HEK293 (cell line): ENCODE measurements around the gene EPN2.
A peak's percentile ranks its signal among the peaks of the same experiment; 100 is the strongest.

Experiments
- CTCF ChIA-PET: fragments of 350-600 bp; formaldehyde crosslinking; extraction: SDS; loops from one replicate; lab custom pipeline; 2021; ENCODE audit warnings: antibody characterized with exemption; lab: Yijun Ruan, JAX
- POLR2A ChIA-PET: fragments of 300-600 bp; formaldehyde crosslinking; extraction: SDS; loops from one replicate; lab custom pipeline; 2020; ENCODE audit warnings: antibody characterized with exemption, inconsistent platforms; lab: Yijun Ruan, JAX
- H3K27ac ChIP-seq: fragments of 200-500 bp; sonication (Bioruptor generic); 2 replicates; pipeline ENCODE4 v1.5.1; 2014; ENCODE audit warnings: low read depth, low read length, control low read depth, inconsistent platforms; ENCODE audit errors: extremely low read depth
- H3K36me3 ChIP-seq, 2 experiments: fragments of 200-500 bp in 1 of 2; sonication (Bioruptor generic) in 1 of 2; 1 replicate in 1 of 2; 2 replicates in 1 of 2; pipeline ENCODE4 v1.5.1; 2014 to 2017; ENCODE audit warnings: inconsistent platforms in 2 of 2, low read length in 2 of 2; ENCODE audit not compliant: control insufficient read depth in 2 of 2, insufficient read depth in 1 of 2
- H3K4me1 ChIP-seq: fragments of 200-500 bp; sonication (Bioruptor generic); 2 replicates; pipeline ENCODE4 v1.5.1; 2014; ENCODE audit warnings: mild to moderate bottlenecking, low read length, inconsistent platforms; ENCODE audit not compliant: control insufficient read depth, insufficient read depth
- H3K4me3 ChIP-seq: 2 replicates; pipeline ENCODE4 v1.5.1; 2011; ENCODE audit warnings: low read depth, mild to moderate bottlenecking, control low read depth, low read length, moderate library complexity
- H3K9me3 ChIP-seq: fragments of 200-500 bp; sonication (Bioruptor generic); 2 replicates; pipeline ENCODE4 v1.5.1; 2014; ENCODE audit warnings: low read depth, low read length, inconsistent platforms; ENCODE audit not compliant: control insufficient read depth, insufficient read depth
- KLF7 ChIP-seq: fragments of 450-650 bp; formaldehyde crosslinking; IDR thresholded peaks from 2 replicates; pipeline ENCODE4 v1.5.1; 2016; ENCODE audit warnings: missing biosample characterization, missing genetic modification characterization, borderline replicate concordance
- KLF9 ChIP-seq: fragments of 450-650 bp; formaldehyde crosslinking; IDR thresholded peaks from 2 replicates; pipeline ENCODE4 v1.5.1; 2016; ENCODE audit warnings: missing biosample characterization, missing genetic modification characterization, low read depth
- PRDM1 ChIP-seq: fragments of 450-650 bp; formaldehyde crosslinking; IDR thresholded peaks from 2 replicates; pipeline ENCODE4; 2016; ENCODE audit warnings: missing biosample characterization, missing genetic modification characterization
- SCRT1 ChIP-seq: fragments of 450-650 bp; formaldehyde crosslinking; IDR thresholded peaks from 2 replicates; pipeline ENCODE4 v1.5.1; 2016; ENCODE audit warnings: missing biosample characterization, missing genetic modification characterization, borderline replicate concordance
- SP3 ChIP-seq: fragments of 450-650 bp; formaldehyde crosslinking; IDR thresholded peaks from 2 replicates; pipeline ENCODE4 v1.5.1; 2016; ENCODE audit warnings: missing biosample characterization, missing genetic modification characterization
- TCF7L2 ChIP-seq: IDR thresholded peaks from 2 replicates; pipeline ENCODE4 v1.6.1; 2011; ENCODE audit warnings: low read depth, mild to moderate bottlenecking, inconsistent platforms, low read length, moderate library complexity, borderline replicate concordance
- ZFP69B ChIP-seq: fragments of 450-650 bp; formaldehyde crosslinking; IDR thresholded peaks from 2 replicates; pipeline ENCODE4 v1.5.1; 2016; ENCODE audit warnings: missing biosample characterization, missing genetic modification characterization
- ZNF146 ChIP-seq: fragments of 450-650 bp; formaldehyde crosslinking; IDR thresholded peaks from 2 replicates; pipeline ENCODE4 v1.5.1; 2016; ENCODE audit warnings: missing biosample characterization, missing genetic modification characterization
- ZNF23 ChIP-seq: fragments of 450-650 bp; formaldehyde crosslinking; IDR thresholded peaks from 2 replicates; pipeline ENCODE4 v1.5.1; 2016; ENCODE audit warnings: missing biosample characterization, missing genetic modification characterization, borderline replicate concordance
- ZNF280D ChIP-seq: fragments of 450-650 bp; formaldehyde crosslinking; IDR thresholded peaks from 2 replicates; pipeline ENCODE4 v1.5.1; 2016; ENCODE audit warnings: missing biosample characterization, missing genetic modification characterization
- ZNF324 ChIP-seq: fragments of 450-650 bp; formaldehyde crosslinking; IDR thresholded peaks from 2 replicates; pipeline ENCODE4 v1.5.1; 2016; ENCODE audit warnings: missing biosample characterization, missing genetic modification characterization
- ZNF341 ChIP-seq: fragments of 450-650 bp; formaldehyde crosslinking; IDR thresholded peaks from 2 replicates; pipeline ENCODE4; 2016; ENCODE audit warnings: low read depth, missing biosample characterization, missing genetic modification characterization
- ZNF639 ChIP-seq: fragments of 450-650 bp; formaldehyde crosslinking; IDR thresholded peaks from 2 replicates; pipeline ENCODE4 v1.5.1; 2016; ENCODE audit warnings: missing biosample characterization, missing genetic modification characterization
- ZNF701 ChIP-seq: fragments of 450-650 bp; formaldehyde crosslinking; IDR thresholded peaks from 2 replicates; pipeline ENCODE4 v1.5.1; 2016; ENCODE audit warnings: missing biosample characterization, missing genetic modification characterization
- ZNF747 ChIP-seq: fragments of 450-650 bp; formaldehyde crosslinking; IDR thresholded peaks from 2 replicates; pipeline ENCODE4 v1.5.1; 2016; ENCODE audit warnings: missing biosample characterization, missing genetic modification characterization
- ZNF768 ChIP-seq: fragments of 450-650 bp; formaldehyde crosslinking; IDR thresholded peaks from 2 replicates; pipeline ENCODE4 v1.5.1; 2018; ENCODE audit warnings: missing biosample characterization, mild to moderate bottlenecking, missing genetic modification characterization
- ZXDB ChIP-seq: fragments of 450-650 bp; formaldehyde crosslinking; IDR thresholded peaks from 2 replicates; pipeline ENCODE4 v1.5.1; 2016; ENCODE audit warnings: missing biosample characterization, missing genetic modification characterization
- TF ChIP-seq, protein P1 (sequence below): fragments of 450-650 bp; formaldehyde crosslinking; IDR thresholded peaks from 2 replicates; pipeline ENCODE4 v1.5.1; 2016; ENCODE audit warnings: missing biosample characterization, missing genetic modification characterization, borderline replicate concordance
- TF ChIP-seq, protein P2 (sequence below): sonication (generic); formaldehyde crosslinking; IDR thresholded peaks from 2 replicates; pipeline ENCODE4 v1.8.1; 2022; ENCODE audit warnings: mild to moderate bottlenecking, moderate library complexity, missing genetic modification reagents

EPN2 gene

GRCh38 chr17:19249681-19250080 lies 12.5 kb downstream of the EPN2 start (continued):
- no peak for TF ChIP-seq KLF9

DNA sequence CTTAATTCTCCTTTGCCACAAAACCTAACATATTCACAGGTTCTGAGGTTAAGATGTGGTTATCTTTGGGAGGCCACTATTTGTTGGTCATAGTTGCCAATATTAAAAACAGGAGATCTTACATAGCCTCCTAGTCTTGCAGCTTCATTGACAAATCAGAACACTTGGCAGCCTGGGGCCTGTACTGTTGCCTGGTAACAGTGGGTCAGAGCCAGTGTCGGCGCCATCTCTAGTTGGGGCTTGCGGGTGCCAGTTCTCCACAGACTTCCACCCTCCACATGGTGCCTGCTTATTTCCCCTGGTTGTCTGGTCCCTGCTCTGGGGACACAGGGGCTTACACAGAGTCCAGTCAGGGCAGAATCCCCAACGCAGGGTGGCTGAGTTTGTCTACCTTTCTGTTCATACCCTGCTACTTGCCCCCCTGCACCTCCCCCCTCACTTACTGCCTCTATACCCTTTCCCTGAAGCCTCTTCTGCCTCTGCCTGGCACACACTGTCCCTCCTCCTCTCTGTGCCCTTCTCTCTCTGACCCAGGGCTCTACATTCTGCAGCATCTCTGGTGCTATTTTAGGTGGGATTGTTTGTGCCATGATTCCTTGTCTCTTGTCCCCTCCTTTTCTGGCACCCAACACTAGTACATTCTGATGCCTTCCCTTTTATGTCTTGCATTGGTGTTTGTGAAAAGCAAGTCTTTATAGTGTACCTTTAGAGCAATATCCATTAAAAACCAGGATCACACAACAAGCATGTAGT lies 13.4 kb downstream of the EPN2 start:
- CTCF ChIA-PET = no interaction called here
- H3K4me3 ChIP-seq = no peak overlapping the region
- no peaks in the 10 kb centered on the region for H3K9me3 ChIP-seq
- H3K27ac ChIP-seq = no peak overlapping the region
- no peak for TF ChIP-seq ZXDB (tag by site-specific recombination)
- TF ChIP-seq, all 188 proteins: peak for 0
- Histone ChIP-seq H3K36me3 (no peaks in the 10 kb centered on the region), H3K4me1 (peaks cover 16% of the 10 kb centered on the region)
- POLR2A ChIA-PET = interaction anchor here (1.5 kb wide), 1 partner anchor 11 kb away, joined by 3 read pairs; no protein-coding TSS in a partner anchor

DNA sequence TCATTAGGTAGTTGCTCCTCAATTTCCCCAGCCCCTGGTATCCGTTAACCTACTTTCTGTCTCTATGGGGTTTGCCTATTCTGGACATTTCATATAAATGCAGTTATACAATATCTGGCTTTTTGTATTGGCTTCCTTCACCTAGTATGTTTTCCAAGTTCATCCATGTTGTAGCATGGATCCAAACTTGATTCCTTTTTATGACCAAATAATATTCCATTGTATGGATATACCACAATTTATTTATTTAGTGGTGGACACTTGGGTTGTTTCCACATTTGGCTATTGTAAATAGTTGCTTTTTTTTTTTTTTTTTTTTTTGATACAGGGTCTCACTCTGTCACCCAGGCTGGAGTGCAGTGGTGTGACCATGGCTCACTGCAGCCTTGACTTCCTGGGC lies 15.9 kb downstream of the EPN2 start:
- no peaks in the 10 kb centered on the region for H3K36me3 ChIP-seq
- TF ChIP-seq ZNF768 = no peak
- peak; percentile 75 for TF ChIP-seq ZNF146 (tag by site-specific recombination)
- TF ChIP-seq, all 188 proteins: peak for 1
- Histone ChIP-seq H3K4me3 (no peak overlapping the region), H3K9me3 (no peaks in the 10 kb centered on the region), H3K27ac (no peak overlapping the region), H3K4me1 (peaks cover 8% of the 10 kb centered on the region)
- POLR2A ChIA-PET = no interaction called here
- CTCF ChIA-PET = no interaction called here

- Histone ChIP-seq H3K4me1 (no peaks in the 10 kb centered on the region), H3K27ac (no peak overlapping the region), H3K9me3 (no peaks in the 10 kb centered on the region), H3K4me3 (no peak overlapping the region), H3K36me3 (no peaks in the 10 kb centered on the region)
- TF ChIP-seq ZNF23 (tag by site-specific recombination) (no peak), ZNF768 (no peak), ZNF341 (no peak), TCF7L2 (no peak), ZNF280D (tag by site-specific recombination) (no peak), PRDM1 (tag by site-specific recombination) (no peak), ZNF701 (tag by site-specific recombination) (no peak)
- TF ChIP-seq, protein P1, sequence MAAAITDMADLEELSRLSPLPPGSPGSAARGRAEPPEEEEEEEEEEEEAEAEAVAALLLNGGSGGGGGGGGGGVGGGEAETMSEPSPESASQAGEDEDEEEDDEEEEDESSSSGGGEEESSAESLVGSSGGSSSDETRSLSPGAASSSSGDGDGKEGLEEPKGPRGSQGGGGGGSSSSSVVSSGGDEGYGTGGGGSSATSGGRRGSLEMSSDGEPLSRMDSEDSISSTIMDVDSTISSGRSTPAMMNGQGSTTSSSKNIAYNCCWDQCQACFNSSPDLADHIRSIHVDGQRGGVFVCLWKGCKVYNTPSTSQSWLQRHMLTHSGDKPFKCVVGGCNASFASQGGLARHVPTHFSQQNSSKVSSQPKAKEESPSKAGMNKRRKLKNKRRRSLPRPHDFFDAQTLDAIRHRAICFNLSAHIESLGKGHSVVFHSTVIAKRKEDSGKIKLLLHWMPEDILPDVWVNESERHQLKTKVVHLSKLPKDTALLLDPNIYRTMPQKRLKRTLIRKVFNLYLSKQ (tag by site-specific recombination) = no peak
- ChIA-PET POLR2A (no interaction called here), CTCF (interaction anchor here (1.2 to 1.9 kb wide), 2 partner anchors 16 to 52 kb away, joined by 4 to 5 read pairs; no protein-coding TSS in a partner anchor)
Observed at GRCh38 chr17:19254651-19255050, 17.5 kb downstream of the EPN2 start.

- no peaks in the 10 kb centered on the region for H3K4me1 ChIP-seq
- no peaks in the 10 kb centered on the region for H3K9me3 ChIP-seq
- no peaks in the 10 kb centered on the region for H3K36me3 ChIP-seq
- CTCF ChIA-PET = interaction anchor here (1.2 to 1.9 kb wide), 2 partner anchors 17 to 51 kb away, joined by 4 to 5 read pairs; no protein-coding TSS in a partner anchor
- no peak overlapping the region for H3K27ac ChIP-seq
- no peak overlapping the region for H3K4me3 ChIP-seq
- POLR2A ChIA-PET = no interaction called here
- TF ChIP-seq TCF7L2 (no peak), ZNF747 (no peak), ZFP69B (tag by site-specific recombination) (no peak), KLF7 (tag by site-specific recombination) (peak; percentile 80; the same call in 1 of the 2 replicates), ZNF324 (0 out of 2 replicates have a peak, but pooled peaks have one; percentile 48), SP3 (tag by site-specific recombination) (peak; percentile 49; the same call in 1 of the 2 replicates), ZNF639 (tag by site-specific recombination) (peak; percentile 95), SCRT1 (tag by site-specific recombination) (no peak)
- TF ChIP-seq, protein P2, sequence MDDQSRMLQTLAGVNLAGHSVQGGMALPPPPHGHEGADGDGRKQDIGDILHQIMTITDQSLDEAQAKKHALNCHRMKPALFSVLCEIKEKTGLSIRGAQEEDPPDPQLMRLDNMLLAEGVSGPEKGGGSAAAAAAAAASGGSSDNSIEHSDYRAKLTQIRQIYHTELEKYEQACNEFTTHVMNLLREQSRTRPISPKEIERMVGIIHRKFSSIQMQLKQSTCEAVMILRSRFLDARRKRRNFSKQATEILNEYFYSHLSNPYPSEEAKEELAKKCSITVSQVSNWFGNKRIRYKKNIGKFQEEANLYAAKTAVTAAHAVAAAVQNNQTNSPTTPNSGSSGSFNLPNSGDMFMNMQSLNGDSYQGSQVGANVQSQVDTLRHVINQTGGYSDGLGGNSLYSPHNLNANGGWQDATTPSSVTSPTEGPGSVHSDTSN (CRISPR knock-in tag) = no peak
Observed at GRCh38 chr17:19255279-19255678, 18.1 kb downstream of the EPN2 start.
